CD4-positive, alpha-beta T cell treated with Interleukin-17A for 4 hours (primary cell): ENCODE data around the gene TMPRSS5.
"Not testable (repeated sequence)": the region's sequence is repeated elsewhere in the genome, so short reads cannot be mapped to it uniquely, and the experiment has no call there.

ENCODE experiments used
- DNase-seq: peaks from one replicate; pipeline ENCODE4 v3.0.0-alpha.2; 2020; ENCODE audit warnings: mixed read lengths

Gene TMPRSS5

DNA sequence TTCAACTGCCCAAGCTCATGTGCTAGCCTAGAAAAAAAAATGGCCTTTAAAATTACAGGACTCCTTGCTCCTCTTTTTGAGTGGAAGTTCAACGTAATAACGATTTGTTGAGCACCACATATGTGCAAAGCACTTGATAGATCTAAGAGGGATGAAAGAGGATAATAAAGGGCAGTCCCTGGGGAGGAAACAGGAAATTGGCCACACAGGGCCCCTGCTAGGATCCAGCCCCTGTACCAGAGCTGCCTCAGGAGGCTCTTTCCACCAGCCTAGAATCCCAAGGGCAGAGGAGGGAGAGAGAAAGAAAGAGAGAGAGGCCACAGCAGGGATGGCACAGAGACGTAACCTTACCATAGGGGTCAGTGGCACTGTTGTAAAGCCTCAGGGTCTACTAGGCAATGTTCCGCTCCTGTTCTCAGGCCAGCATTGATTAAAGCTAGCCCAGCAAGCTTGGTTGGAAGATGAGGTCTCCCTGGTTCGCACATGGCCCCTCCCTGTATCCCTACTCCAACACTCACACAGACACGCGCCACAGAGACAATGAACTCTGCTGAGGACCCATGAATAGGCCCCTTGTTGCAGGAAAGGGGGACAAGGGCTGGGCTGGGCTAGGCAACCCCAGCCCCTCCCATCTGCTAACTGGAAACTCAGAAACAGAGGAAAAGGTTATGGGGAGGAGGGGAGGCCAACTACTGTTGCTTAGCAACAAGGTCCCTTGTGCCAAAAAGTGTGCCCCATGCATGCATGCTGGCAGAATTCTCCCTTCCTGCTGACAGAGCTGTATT, at the start of gene TMPRSS5:
Gene TMPRSS5 (minus strand): TSS at position 438 of the 785 bp plus-strand sequence. CDS start 84 bp downstream, at position 354.
- DNase-seq, result no peak

- DNase-seq, result no peak
Observed at GRCh38 chr11:113752932-113753331, 46.8 kb upstream of the TMPRSS5 start.

DNA sequence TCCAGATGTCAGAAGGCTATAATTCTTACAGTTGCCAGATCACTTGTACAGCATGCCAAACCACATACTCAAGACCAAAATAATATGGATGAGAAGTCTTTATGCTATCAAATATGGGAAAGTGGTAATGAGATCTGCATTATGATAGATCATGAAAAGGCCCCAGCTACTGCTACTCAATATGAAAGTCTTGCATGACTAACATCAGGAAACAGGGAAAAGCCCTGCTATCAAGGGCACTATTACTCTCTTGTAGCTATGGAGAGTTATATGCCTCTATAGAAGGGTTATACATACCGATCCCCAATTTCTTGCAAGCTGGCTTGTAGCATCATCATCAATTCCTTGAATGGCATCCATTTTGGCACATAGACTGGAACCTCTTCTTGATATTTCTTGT, 30.2 kb upstream of the TMPRSS5 start:
- no peak for DNase-seq

- DNase-seq, result no peak
Observed at GRCh38 chr11:113732092-113732491, 26.0 kb upstream of the TMPRSS5 start.

- no peak for DNase-seq
Observed at GRCh38 chr11:113730887-113731726, 25.0 kb upstream of the TMPRSS5 start.

DNA sequence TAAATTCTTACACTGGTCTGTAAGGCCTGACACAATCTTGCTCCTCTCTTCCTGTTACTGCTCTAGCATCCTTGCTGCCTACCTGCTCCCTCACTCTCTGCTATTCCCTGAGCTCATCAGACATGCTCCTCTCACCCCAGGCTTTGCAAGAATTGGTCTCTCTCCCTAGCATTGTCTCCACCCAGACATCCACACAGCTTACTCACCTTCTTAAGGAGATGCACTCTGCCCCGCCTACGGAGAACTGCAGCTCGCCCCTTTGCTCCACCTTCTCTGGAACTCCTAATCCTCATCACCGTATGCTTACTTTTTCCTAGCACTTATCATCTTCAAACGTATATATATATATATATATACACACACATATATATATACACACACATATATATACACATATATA, 23.3 kb upstream of the TMPRSS5 start:
- DNase-seq, result no peak

DNA sequence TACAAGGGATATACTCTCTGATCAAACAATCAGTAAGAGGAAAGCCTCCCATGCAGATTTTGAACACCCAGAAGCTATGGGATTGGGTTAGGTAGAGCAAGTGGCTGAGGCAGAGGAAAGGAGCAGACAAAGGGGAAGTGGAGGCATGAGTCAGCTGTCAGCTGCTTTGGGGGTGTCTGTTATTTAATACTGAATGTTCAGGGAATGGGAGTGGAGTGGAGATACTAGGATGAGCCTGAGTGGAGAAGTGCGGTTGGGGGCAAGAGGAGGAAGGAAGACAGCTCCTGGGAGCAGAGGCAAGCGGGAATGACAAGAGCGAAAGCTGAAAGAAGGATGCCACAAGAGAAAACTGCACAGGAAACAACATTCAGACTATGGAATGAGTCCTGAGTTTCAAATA, 22.7 kb upstream of the TMPRSS5 start:
- DNase-seq, result no peak

- no peak for DNase-seq
Observed at GRCh38 chr11:113725913-113726312, 19.8 kb upstream of the TMPRSS5 start.

GRCh38 chr11:113725407-113725806, 19.3 kb upstream of the TMPRSS5 start:
- DNase-seq, result no peak

GRCh38 chr11:113724778-113725177, 18.7 kb upstream of the TMPRSS5 start:
- no peak for DNase-seq

DNA sequence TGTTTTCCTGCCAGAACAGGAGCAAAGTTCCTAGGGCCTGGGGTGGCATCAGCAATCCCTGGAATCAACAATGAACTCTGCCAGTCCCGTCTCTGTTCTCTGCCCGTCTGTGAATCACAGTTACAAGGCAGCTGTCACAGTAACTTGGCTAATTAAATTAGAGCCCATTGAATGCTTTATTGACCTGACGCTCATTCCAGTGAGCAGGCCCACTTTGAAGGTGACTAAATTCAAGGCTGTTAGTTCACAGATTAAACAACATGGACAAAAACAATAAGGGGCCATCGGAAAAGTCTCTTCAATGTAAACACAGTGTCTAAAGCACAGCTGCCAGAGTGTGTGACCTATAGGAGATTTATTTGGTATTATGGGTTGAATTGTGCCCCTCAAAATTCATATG, 17.7 kb upstream of the TMPRSS5 start:
- DNase-seq, result no peak

DNA sequence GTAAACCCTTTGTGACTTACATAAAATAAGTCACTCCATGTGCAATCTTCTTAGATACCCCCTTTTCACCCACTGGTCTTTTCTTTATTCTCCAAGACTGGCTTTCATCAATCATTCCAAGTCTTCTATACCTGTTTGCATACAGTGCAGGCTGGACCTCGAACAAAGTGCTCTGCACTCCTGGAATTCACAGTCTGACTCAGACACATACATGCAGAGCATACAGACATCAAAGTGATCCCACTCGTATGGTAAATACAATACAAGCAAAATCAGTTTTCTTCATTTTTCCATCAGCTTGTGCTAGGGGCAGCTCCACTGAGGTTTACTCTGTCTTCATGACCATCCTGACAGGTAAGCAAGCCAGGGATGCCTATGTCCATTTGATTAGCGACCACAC, 16.8 kb upstream of the TMPRSS5 start:
- DNase-seq, result no peak

DNA sequence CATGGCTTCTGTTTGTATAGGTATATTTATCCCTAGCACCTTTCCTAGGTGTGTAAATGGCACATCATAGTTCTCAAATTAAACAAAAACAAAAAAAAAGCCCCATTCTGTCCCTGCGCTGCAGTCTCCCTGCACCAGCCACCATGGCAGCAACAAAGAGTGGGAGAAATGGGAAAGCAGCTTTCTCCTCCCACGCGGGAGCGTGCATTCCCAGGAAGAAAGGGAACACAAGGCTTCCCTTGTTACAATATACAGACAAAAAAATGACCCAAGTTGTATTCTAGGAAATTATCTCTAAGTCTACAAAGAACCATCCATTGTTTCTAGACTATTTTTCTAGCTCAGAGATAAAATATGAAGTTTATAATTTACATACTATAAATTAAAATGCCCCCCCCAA, 16.1 kb upstream of the TMPRSS5 start:
- DNase-seq, result no peak

GRCh38 chr11:113721462-113722066, 15.5 kb upstream of the TMPRSS5 start:
- no peak for DNase-seq

DNA sequence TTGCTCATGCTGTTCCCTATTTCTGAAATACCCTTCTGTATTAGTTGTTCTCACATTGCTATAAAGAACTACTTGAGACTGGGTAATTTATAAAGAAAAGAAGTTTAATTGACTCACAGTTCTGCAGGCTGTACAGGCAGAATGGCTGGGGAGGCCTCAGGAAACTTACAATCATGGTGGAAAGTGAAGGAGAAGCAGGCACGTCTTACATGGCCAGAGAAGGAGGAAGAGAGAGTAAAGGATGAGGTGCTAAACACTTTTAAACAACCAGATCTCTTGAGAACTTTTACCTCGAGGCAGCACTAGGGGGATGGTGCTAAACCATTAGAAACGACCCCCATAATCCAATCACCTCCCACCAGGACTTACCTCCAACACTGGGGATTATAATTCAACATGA, 14.4 kb upstream of the TMPRSS5 start:
- not testable (repeated sequence) for DNase-seq

- DNase-seq, result no peak
Observed at GRCh38 chr11:113715882-113716625, 9.9 kb upstream of the TMPRSS5 start.

GRCh38 chr11:113715273-113715672, 9.2 kb upstream of the TMPRSS5 start:
- DNase-seq, result no peak

DNA sequence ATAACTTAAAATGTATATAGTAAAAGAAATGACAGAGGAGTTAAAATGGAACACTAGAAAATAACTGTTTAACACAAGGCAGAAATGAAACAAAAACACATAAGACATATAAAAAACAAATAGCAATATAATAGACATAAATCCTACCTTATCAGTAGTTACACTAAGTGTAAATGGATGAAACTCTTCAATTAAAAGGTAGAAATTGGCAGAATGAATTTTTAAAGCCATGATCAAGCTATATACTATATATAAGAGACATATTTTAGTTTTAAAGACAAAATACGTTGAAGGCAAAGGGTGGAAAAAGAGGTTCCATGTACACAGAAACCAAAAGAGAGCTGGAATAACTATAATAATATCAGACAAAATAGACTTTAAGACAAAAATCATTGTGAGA, 4.9 kb upstream of the TMPRSS5 start:
- DNase-seq, result no peak

GRCh38 chr11:113703551-113703950, 2.6 kb downstream of the TMPRSS5 start:
- DNase-seq, result not testable (repeated sequence)

GRCh38 chr11:113701491-113701890, 4.6 kb downstream of the TMPRSS5 start:
- no peak for DNase-seq

- DNase-seq, result no peak
Observed at GRCh38 chr11:113698515-113698914, 7.6 kb downstream of the TMPRSS5 start.

- DNase-seq, result no peak
Observed at GRCh38 chr11:113697756-113698407, 8.2 kb downstream of the TMPRSS5 start.
